Smooth muscle cell (in vitro differentiated cells): Measurements from ENCODE around the gene NIF3L1. TPM values are rescaled to one million over a fixed set of nuclear protein-coding genes. Genes with fewer than 3 reads are reported as not detected.

ENCODE experiments used
- DNase-seq: peaks from one replicate; lab custom pipeline; 2025; ENCODE audit not compliant: unreplicated experiment; lab: John Stamatoyannopoulos, UW
- H2AFZ ChIP-seq: fragments of 200-600 bp; sonication (generic); 2 replicates; pipeline ENCODE4 v1.6.0; 2016; ENCODE audit warnings: antibody characterized with exemption, low read depth, mild to moderate bottlenecking
- H3F3A ChIP-seq: fragments of 200-600 bp; sonication (generic); 2 replicates; pipeline ENCODE4 v1.6.0; 2017; ENCODE audit warnings: antibody characterized with exemption, low read depth
- H3K27ac ChIP-seq: fragments of 200-600 bp; sonication (generic); 2 replicates; pipeline ENCODE4 v1.5.1; 2016; ENCODE audit warnings: low read depth, mild to moderate bottlenecking
- H3K27me3 ChIP-seq: fragments of 200-600 bp; sonication (generic); 2 replicates; pipeline ENCODE4 v1.6.1; 2016; ENCODE audit warnings: low read depth, mild to moderate bottlenecking
- H3K36me3 ChIP-seq: fragments of 200-600 bp; sonication (generic); 2 replicates; pipeline ENCODE4 v1.5.1; 2016; ENCODE audit warnings: low read depth
- H3K4me1 ChIP-seq: fragments of 200-600 bp; sonication (generic); 2 replicates; pipeline ENCODE4 v1.5.1; 2016; ENCODE audit warnings: low read depth
- H3K4me2 ChIP-seq: fragments of 200-600 bp; sonication (generic); 2 replicates; pipeline ENCODE4 v1.6.0; 2016; ENCODE audit warnings: mild to moderate bottlenecking
- H3K4me3 ChIP-seq: fragments of 200-600 bp; sonication (generic); 2 replicates; pipeline ENCODE4 v1.5.1; 2016; ENCODE audit warnings: mild to moderate bottlenecking
- H3K79me2 ChIP-seq: fragments of 200-600 bp; sonication (generic); 2 replicates; pipeline ENCODE4 v1.6.0; 2016; ENCODE audit warnings: low read depth, mild to moderate bottlenecking
- H3K9ac ChIP-seq: fragments of 200-600 bp; sonication (generic); 2 replicates; pipeline ENCODE4 v1.6.0; 2016; ENCODE audit warnings: low read depth
- H3K9me3 ChIP-seq: fragments of 200-600 bp; sonication (generic); replicated peaks from 2 replicates; pipeline ENCODE4 v1.5.1; 2016; ENCODE audit warnings: low read depth
- H4K20me1 ChIP-seq: fragments of 200-600 bp; sonication (generic); 2 replicates; pipeline ENCODE4 v1.6.0; 2016; ENCODE audit warnings: low read depth
- WGBS: methylation state at CpG from one replicate; pipeline ENCODE4 v1.1.7; 2016; ENCODE audit warnings: low lambda C conversion rate; 5-methylcytosine and 5-hydroxymethylcytosine counted together
- polyA plus RNA-seq: library from polyadenylated mRNA; unstranded; fragments of >200 nt; fragmentation: Nextera tagmentation; extraction: Ambion mirVana; gene quantifications from 2 replicates; pipeline ENCODE4 v1.2.1, GENCODE V29; 2016
- total RNA-seq: library from RNA; depleted of rRNA; stranded (reverse); fragments of >200 nt; gene quantifications from 2 replicates; pipeline ENCODE4 v1.2.3, GENCODE V29; 2014
- TF ChIP-seq, protein P1 (sequence below): fragments of 200-600 bp; sonication (generic); IDR thresholded peaks from 2 replicates; pipeline ENCODE4 v1.5.1; 2017; ENCODE audit warnings: borderline replicate concordance, mild to moderate bottlenecking, antibody characterized with exemption; ENCODE audit not compliant: insufficient read depth, poor library complexity, severe bottlenecking

The NIF3L1 gene
- total and polyA plus RNA-seq, 2 experiments from 2014 or later: 22.3 to 39.7 TPM

DNA sequence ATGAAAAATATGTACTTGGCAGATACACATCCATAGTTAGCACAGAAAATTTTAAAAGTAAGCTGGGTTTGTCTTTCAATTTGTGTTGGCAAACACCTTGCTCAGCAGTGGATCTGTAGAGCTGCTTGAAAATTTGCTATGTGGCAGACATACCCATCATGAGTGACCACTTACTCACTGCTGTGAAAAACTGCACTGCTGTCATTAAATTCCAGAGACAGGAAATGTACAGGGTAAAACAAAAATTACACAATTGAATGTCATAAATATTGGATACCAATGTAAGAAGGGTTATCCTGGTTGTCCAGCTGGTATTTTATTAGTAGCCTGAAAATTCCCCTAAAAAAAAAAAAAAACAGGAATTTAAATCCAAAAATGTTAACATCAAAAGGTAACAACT is 24.5 kb downstream of the NIF3L1 start:
- H3K79me2 ChIP-seq: no peaks in the 10 kb centered on the region

DNA sequence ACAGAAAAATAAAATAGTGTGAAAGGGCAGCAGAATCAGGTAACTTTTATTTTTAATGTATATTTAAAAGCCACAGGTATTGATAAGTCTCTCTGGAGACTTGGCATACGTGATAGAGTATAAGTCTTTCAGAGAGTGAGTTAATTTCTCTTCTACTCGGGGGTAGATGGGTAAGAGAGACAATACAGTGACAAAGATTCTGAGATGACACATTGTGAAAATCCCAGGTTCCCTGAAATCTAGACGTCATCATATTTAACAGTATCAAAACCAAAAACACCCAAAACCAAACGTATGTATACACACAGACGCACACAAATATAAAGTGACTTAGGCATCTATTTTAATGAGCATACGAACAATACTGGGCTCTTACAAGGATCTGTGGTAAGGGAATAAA is 33.3 kb downstream of the NIF3L1 start:
- H3K36me3 ChIP-seq: peaks cover 15% of the 10 kb centered on the region
- H3K4me1 ChIP-seq: no peaks in the 10 kb centered on the region
- no peaks in the 10 kb centered on the region for H3K27me3 ChIP-seq
- H2AFZ ChIP-seq: no peak overlapping the region
- H3K79me2 ChIP-seq: no peaks in the 10 kb centered on the region
- H3F3A ChIP-seq: no peaks in the 10 kb centered on the region
- 94% methylated on average over 6 of the region's 6 CpGs for WGBS
- TF ChIP-seq, protein P1, sequence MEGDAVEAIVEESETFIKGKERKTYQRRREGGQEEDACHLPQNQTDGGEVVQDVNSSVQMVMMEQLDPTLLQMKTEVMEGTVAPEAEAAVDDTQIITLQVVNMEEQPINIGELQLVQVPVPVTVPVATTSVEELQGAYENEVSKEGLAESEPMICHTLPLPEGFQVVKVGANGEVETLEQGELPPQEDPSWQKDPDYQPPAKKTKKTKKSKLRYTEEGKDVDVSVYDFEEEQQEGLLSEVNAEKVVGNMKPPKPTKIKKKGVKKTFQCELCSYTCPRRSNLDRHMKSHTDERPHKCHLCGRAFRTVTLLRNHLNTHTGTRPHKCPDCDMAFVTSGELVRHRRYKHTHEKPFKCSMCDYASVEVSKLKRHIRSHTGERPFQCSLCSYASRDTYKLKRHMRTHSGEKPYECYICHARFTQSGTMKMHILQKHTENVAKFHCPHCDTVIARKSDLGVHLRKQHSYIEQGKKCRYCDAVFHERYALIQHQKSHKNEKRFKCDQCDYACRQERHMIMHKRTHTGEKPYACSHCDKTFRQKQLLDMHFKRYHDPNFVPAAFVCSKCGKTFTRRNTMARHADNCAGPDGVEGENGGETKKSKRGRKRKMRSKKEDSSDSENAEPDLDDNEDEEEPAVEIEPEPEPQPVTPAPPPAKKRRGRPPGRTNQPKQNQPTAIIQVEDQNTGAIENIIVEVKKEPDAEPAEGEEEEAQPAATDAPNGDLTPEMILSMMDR: no peak
- no peak overlapping the region for H3K4me3 ChIP-seq
- H3K9ac ChIP-seq: no peak overlapping the region
- no peak overlapping the region for H3K4me2 ChIP-seq
- no peaks in the 10 kb centered on the region for H4K20me1 ChIP-seq
- no peaks in the 10 kb centered on the region for H3K9me3 ChIP-seq
- DNase-seq: no peak
- H3K27ac ChIP-seq: no peak overlapping the region

More for the DNA sequence above, 24.5 kb downstream of the NIF3L1 start:
- no peaks in the 10 kb centered on the region for H3K27me3 ChIP-seq
- H3F3A ChIP-seq: no peaks in the 10 kb centered on the region
- H3K36me3 ChIP-seq: peaks cover 10% of the 10 kb centered on the region
- no peak overlapping the region for H3K4me2 ChIP-seq
- H3K4me1 ChIP-seq: no peaks in the 10 kb centered on the region
- no peaks in the 10 kb centered on the region for H4K20me1 ChIP-seq
- no peak overlapping the region for H3K9ac ChIP-seq
- TF ChIP-seq, protein P1: no peak
- H3K4me3 ChIP-seq: no peak overlapping the region
- H3K27ac ChIP-seq: no peak overlapping the region
- H2AFZ ChIP-seq: no peak overlapping the region
- no peak for DNase-seq
- H3K9me3 ChIP-seq: no peaks in the 10 kb centered on the region

DNA sequence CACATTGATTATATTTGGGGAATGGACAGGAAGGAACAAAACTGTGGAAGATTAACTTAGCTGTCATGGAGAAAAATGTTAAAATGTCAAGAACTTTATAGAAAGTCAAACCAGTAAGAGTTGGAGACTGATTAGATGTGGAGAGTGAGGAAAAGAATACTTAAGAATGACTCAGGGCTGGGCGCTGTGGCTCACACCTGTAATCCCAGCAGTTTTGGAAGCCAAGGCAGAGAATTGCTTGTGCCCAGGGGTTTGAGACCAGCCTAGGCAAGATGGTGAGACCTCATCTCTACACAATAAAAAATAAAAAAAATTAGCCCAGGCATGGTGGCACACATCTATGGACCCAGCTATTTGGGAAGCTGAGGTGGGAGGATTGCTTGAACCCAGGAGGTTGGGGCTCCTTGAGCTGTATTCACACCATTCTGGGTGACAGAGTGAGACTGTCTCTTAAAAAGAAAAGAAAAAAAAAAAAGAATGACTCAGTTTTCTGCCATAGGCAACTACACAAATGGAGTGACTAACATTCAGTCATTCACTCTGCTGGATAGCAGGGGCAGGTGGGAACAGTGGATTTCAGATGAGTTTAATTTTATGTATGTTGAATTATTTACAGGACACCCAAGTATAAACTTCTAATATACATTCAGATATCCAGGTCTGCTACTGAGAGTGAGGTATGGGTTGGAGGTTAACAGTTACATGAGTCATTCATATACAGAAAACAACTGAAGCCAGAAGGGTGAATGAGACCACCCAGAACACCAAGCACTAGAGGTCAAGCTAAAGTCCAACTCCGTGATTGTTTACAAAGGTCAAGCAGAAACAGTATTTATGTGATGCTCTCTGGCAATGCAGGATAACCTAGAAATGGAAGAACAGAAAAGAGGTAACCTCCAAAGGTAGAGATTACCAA is 40.4 kb downstream of the NIF3L1 start:
- H2AFZ ChIP-seq: no peak overlapping the region
- H3F3A ChIP-seq: no peaks in the 10 kb centered on the region
- no peak overlapping the region for H3K27ac ChIP-seq
- H3K9ac ChIP-seq: no peak overlapping the region
- peaks cover 13% of the 10 kb centered on the region for H3K36me3 ChIP-seq
- no peaks in the 10 kb centered on the region for H3K27me3 ChIP-seq
- 87% methylated on average over 2 of the region's 2 CpGs for WGBS
- no peaks in the 10 kb centered on the region for H3K9me3 ChIP-seq
- TF ChIP-seq, protein P1: no peak
- DNase-seq: no peak
- H3K4me1 ChIP-seq: no peaks in the 10 kb centered on the region
- H4K20me1 ChIP-seq: no peaks in the 10 kb centered on the region
- H3K4me2 ChIP-seq: no peak overlapping the region
- H3K4me3 ChIP-seq: no peak overlapping the region
- H3K79me2 ChIP-seq: no peaks in the 10 kb centered on the region
